ENCODE results near the gene ZNF692. TPM values are rescaled to one million over a fixed set of nuclear protein-coding genes. Genes with fewer than 3 reads are reported as not detected.

The ZNF692 gene
- total RNA-seq, 1 donor from 2014 or later: 37.8 TPM

DNA sequence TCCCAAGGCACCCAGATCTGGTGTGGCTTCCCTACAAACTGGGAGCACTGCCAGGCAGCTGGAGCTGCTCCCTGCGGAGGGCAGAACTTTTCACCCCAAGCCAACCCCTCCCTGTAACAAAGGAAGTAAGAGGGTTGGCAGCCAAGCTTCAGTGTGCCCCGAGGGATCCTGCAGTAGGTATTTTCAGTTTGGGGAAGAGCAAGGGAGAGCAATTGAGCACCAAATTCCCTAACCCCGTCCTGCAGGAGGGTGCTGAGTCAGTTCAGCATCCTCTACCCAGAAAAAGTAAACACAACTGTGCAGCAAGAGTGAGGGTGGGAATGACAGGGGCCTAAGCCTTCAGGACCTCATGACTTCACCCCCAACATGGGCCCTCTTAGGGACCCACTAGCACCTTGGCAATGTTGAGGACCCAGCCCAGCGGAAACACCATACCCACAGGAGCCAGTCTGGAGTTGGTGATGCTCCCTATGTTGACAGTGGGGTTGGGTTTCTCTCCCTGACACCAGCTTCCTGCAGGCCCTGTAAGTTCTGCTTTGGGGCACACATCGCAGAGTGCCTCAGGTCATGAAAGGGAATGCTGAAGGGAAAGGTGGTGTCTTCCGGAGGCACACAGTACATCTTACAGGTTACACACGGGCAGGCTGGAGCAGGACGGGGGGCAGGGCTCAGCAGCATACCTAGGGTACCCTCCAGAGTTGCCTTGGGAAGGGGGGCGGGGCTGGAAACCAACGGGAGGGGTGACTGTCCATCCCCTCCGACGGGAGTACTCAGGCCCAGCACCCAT, 48.0 kb downstream of the ZNF692 start:
- H2AFZ ChIP-seq (replicated peaks): no peak overlapping the region
- no peaks in the 10 kb centered on the region for H4K20me1 ChIP-seq (ENCODE audit: low read depth)
- no peak overlapping the region for H3K4me3 Mint-ChIP-seq
- no peaks in the 10 kb centered on the region for H3K4me1 ChIP-seq
- peaks cover 13% of the 10 kb centered on the region for H3K36me3 Mint-ChIP-seq
- no peak overlapping the region for H3K27ac ChIP-seq
- no peak for DNase-seq (ENCODE audit: low spot score)
- no peak overlapping the region for H3K27ac Mint-ChIP-seq
- no peaks in the 10 kb centered on the region for H3K36me3 ChIP-seq
- no peak overlapping the region for H3K4me3 ChIP-seq
- H3F3A ChIP-seq (ENCODE audit: low read depth): no peaks in the 10 kb centered on the region
- H3K9me3 Mint-ChIP-seq: no peaks in the 10 kb centered on the region
- no peaks in the 10 kb centered on the region for H3K79me2 ChIP-seq (ENCODE audit: low read depth)
- no peaks in the 10 kb centered on the region for H3K9me3 ChIP-seq (ENCODE audit: low read depth)
- H3K9ac ChIP-seq: no peak overlapping the region
- no peaks in the 10 kb centered on the region for H3K4me1 Mint-ChIP-seq
- no peaks in the 10 kb centered on the region for H3K27me3 ChIP-seq
- TF ChIP-seq EZH2 (IDR thresholded peaks at IDR 0.05) (no peak), EZH2phosphoT487 (IDR thresholded peaks at IDR 0.05) (no peak)
- TF ChIP-seq, protein P1, sequence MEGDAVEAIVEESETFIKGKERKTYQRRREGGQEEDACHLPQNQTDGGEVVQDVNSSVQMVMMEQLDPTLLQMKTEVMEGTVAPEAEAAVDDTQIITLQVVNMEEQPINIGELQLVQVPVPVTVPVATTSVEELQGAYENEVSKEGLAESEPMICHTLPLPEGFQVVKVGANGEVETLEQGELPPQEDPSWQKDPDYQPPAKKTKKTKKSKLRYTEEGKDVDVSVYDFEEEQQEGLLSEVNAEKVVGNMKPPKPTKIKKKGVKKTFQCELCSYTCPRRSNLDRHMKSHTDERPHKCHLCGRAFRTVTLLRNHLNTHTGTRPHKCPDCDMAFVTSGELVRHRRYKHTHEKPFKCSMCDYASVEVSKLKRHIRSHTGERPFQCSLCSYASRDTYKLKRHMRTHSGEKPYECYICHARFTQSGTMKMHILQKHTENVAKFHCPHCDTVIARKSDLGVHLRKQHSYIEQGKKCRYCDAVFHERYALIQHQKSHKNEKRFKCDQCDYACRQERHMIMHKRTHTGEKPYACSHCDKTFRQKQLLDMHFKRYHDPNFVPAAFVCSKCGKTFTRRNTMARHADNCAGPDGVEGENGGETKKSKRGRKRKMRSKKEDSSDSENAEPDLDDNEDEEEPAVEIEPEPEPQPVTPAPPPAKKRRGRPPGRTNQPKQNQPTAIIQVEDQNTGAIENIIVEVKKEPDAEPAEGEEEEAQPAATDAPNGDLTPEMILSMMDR (IDR thresholded peaks at IDR 0.05): no peak
- no peak overlapping the region for H3K4me2 ChIP-seq
- peaks cover 2% of the 10 kb centered on the region for H3K27me3 Mint-ChIP-seq (ENCODE audit: insufficient read depth, low read depth)

DNA sequence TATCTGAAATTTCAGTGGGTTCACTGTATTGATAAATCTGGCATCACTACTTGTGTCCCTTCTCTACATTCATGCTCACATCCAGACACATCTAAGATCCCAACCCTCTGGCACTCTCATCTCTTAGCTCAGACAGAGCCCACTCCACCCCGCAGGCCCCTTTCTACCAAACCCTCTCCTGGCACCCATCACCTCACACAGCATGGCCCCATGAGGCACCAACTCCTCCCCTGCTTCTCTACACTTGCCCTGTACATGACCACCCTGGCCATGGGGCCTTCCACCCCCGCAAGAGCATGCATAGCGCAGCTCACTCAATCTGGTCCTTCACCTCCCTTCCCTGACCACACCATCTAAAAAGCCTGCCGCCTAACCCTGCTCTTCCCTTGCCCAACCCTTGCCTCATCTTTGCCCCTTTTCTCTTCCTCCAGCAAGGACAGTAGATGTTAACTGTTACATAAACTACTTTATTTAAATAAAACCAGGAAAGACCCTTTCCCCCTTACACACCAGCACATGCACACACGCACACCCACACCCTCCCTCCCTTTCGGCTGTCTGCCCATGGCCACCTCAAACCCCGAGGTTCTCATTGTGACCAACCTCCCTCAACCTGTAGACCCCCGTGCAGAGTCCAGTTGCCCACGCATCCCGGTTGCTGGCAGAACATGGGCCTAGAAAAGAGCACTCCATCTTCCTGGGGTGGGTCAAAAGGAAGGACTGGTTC, 48.7 kb downstream of the ZNF692 start:
- Mint-ChIP-seq H3K4me1 (no peaks in the 10 kb centered on the region), H3K9me3 (no peaks in the 10 kb centered on the region), H3K27me3 (ENCODE audit: insufficient read depth, low read depth) (peaks cover 2% of the 10 kb centered on the region), H3K27ac (no peak overlapping the region), H3K4me3 (no peak overlapping the region), H3K36me3 (peaks cover 8% of the 10 kb centered on the region)
- Histone ChIP-seq H3K36me3 (no peaks in the 10 kb centered on the region), H3K4me2 (no peak overlapping the region), H3K4me3 (no peak overlapping the region), H2AFZ (replicated peaks) (no peak overlapping the region), H3K27ac (no peak overlapping the region), H3K79me2 (ENCODE audit: low read depth) (no peaks in the 10 kb centered on the region), H3K27me3 (no peaks in the 10 kb centered on the region), H3K9ac (no peak overlapping the region), H3F3A (ENCODE audit: low read depth) (no peaks in the 10 kb centered on the region), H3K9me3 (ENCODE audit: low read depth) (no peaks in the 10 kb centered on the region), H3K4me1 (no peaks in the 10 kb centered on the region), H4K20me1 (ENCODE audit: low read depth) (no peaks in the 10 kb centered on the region)
- no peak for TF ChIP-seq EZH2 (IDR thresholded peaks at IDR 0.05)
- DNase-seq (ENCODE audit: low spot score): no peak

DNA sequence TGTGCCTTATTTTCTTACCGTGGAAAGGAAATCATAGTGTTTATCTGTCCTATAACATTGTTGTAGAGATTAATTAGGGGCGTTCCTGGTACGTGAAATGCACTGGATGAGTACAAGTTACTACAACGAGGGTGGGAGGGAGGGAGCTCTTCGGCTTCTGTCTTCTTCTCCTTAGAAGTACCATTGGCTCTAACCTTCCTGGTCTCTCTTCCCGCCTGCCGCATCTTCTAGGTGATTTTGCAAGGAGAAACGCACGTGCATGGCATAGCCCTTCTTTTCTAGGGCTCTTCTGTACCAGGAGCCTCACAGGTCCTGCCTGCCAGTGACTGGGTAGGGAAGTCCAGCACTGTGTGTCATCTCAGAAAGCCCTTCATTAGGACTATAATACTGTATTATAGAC, 50.0 kb downstream of the ZNF692 start:
- no peaks in the 10 kb centered on the region for H3K4me1 Mint-ChIP-seq
- H3K4me3 Mint-ChIP-seq: no peak overlapping the region

More for the DNA sequence above, 50.0 kb downstream of the ZNF692 start:
- Mint-ChIP-seq H3K9me3 (no peaks in the 10 kb centered on the region), H3K27ac (no peak overlapping the region), H3K27me3 (ENCODE audit: insufficient read depth, low read depth) (peaks cover 2% of the 10 kb centered on the region), H3K36me3 (peaks cover 2% of the 10 kb centered on the region)
- DNase-seq (ENCODE audit: low spot score): no peak
- no peak overlapping the region for H3K4me3 ChIP-seq
- H3F3A ChIP-seq (ENCODE audit: low read depth): no peaks in the 10 kb centered on the region
- no peaks in the 10 kb centered on the region for H3K36me3 ChIP-seq
- TF ChIP-seq, protein P1 (IDR thresholded peaks at IDR 0.05): no peak
- TF ChIP-seq EZH2 (IDR thresholded peaks at IDR 0.05) (no peak), EZH2phosphoT487 (IDR thresholded peaks at IDR 0.05) (no peak)
- no peak overlapping the region for H2AFZ ChIP-seq (replicated peaks)
- H3K4me2 ChIP-seq: no peak overlapping the region
- H3K27me3 ChIP-seq: no peaks in the 10 kb centered on the region
- H3K27ac ChIP-seq: no peak overlapping the region
- H3K4me1 ChIP-seq: no peaks in the 10 kb centered on the region
- no peak overlapping the region for H3K9ac ChIP-seq
- H3K79me2 ChIP-seq (ENCODE audit: low read depth): no peaks in the 10 kb centered on the region
- no peaks in the 10 kb centered on the region for H4K20me1 ChIP-seq (ENCODE audit: low read depth)
- no peaks in the 10 kb centered on the region for H3K9me3 ChIP-seq (ENCODE audit: low read depth)

All from neural progenitor cell (in vitro differentiated cells).